GM12864 (cell line): ENCODE data around the gene ARMC9.

Experiments used
- DNase-seq: peaks from one replicate; pipeline ENCODE4 v3.0.0-alpha.2; 2011; ENCODE audit warnings: low read depth
- H3K4me3 ChIP-seq: 2 replicates; pipeline ENCODE4 v1.5.1; 2011; ENCODE audit warnings: mild to moderate bottlenecking, low read depth, low read length, control low read depth
- CTCF ChIP-seq: IDR thresholded peaks from 2 replicates; pipeline ENCODE4 v1.5.1; 2011; ENCODE audit warnings: low read depth, mild to moderate bottlenecking, moderate library complexity, low read length, control low read depth, inconsistent platforms; ENCODE audit errors: missing control alignments

ARMC9 gene

DNA sequence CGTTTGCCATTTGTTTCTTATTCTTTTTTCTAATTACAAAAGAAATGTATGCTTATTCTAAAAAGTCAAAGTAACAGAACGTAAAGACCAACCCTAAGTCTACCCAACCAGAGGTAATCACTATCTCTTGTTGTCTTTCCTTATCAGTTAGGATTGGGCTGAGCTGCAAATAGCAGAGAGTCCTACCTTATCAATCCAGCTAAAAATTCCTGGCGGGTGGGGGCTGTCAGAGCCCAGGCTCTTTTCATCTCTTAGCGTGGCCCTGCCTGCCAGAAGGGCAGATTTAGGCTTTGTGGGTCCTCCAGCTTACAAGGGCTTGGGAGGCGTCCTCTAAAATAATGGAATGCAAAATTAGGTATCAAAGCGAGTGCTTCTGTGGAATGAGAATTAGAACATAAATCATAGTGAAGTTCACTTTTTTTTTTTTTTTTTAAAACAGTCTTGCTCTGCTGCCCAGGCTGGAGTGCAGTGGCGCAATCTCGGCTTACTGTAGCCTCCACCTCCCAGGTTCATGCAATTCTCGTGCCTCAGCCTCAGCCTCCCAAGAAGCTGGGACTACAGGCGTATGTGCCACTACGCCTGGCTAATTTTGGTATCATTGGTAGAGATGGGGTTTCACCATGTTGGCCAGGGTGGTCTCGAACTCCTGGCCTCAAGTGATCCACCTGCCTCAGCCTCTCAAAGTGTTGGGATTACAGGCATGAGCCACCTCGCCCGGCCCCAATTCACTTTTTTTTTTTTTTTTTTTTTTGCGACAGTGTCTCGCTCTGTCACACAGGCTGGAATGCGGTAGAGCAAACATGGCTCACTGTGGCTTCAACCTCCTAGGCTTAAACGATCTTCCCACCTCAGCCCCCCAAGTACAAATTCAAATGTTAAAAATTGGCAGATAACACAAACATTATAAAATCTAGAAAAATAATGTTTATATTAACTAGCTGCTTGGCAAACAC lies 139.7 kb downstream of the ARMC9 start:
- no peak for DNase-seq
- no peak overlapping the region for H3K4me3 ChIP-seq
- no peak for TF ChIP-seq CTCF

DNA sequence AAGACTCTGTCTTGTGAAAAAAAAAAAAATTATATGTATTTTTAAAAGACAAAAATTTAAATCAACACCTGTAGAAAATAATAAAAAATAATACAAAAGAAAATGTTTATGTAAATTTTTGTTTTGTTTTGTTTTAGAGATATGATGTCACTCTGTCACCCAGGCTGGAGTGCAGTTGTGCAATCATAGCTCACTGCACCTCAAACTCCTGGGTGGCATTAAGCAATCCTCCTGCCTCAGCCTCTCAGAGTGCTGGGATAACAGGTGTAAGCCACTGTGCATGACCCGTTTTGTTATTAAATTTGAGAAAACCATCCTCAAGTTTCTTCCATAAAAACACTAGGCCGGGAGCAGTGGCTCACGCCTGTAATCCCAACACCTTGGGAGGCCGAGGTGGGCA lies 140.9 kb downstream of the ARMC9 start:
- no peak overlapping the region for H3K4me3 ChIP-seq
- DNase-seq: no peak
- TF ChIP-seq CTCF: no peak

- no peak for TF ChIP-seq CTCF
- no peak for DNase-seq
- H3K4me3 ChIP-seq: no peak overlapping the region
Observed at GRCh38 chr2:231341100-231341499, 142.7 kb downstream of the ARMC9 start.

GRCh38 chr2:231342061-231342711 lies 143.8 kb downstream of the ARMC9 start:
- H3K4me3 ChIP-seq: no peak overlapping the region
- no peak for DNase-seq
- no peak for TF ChIP-seq CTCF

- no peak for DNase-seq
- H3K4me3 ChIP-seq: no peak overlapping the region
- TF ChIP-seq CTCF: no peak
Observed at GRCh38 chr2:231343006-231343710, 144.7 kb downstream of the ARMC9 start.

DNA sequence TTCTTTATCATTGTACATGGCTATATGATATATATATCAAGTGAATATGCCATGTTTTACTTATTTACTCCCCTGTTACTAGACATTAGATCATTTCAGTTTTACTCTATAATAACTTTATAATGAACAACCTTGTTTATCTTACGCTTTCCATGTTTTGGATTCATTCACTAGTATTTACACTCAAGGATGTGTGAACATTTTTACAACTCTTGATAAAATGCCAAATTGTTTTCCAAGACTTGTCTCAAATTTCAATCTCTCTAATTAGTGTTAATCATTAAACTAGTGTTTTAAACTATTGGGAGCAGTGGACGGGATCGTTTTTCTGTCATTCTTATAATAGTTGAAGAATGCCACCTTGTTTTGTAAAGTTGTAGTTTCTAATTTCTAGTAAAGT lies 145.6 kb downstream of the ARMC9 start:
- H3K4me3 ChIP-seq: no peak overlapping the region
- no peak for DNase-seq
- no peak for TF ChIP-seq CTCF
